ENCODE measurements around the gene ZMIZ1.

The ZMIZ1 gene

DNA sequence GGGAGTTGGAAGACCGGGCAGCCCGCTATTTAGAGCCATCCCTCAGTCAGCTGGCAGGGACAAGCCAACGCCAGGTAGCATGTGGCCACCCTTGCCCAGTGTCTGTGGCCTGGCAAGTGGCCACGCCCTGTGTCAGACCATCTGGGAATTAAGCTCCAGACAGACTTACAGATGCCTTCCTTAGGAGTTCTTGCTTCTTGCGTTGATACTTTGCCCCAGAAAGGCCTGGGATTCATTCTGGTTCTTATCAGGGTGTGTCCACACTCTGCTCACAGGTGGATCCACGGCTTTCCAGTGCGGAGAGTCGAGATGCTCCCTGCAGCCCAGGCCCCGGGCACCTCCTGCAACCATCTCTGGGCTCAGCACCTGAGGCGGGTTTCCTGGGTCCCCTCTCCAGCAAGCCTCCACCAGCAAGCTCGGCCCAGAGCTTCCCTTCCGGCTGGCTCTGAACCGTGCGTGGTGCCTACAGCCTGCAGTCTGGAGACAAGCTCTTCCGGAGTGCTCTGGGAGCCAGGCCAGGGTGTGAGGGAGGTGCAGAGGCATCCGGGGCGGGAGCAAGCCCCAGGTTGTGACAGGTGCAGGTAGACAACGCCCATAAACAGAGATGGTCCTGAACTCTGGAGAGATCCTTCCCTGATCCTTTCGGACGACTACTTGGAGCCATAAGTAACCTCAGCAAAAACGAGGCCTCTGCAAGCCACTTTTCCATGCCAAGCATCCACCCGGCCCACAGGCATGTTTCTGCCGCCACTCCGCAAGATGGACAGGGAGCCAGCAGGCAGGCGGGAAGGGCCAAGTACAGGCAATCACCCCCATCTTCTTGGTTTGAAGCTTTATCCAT lies 246.2 kb downstream of the ZMIZ1 start:
- no peak for DNase-seq

DNA sequence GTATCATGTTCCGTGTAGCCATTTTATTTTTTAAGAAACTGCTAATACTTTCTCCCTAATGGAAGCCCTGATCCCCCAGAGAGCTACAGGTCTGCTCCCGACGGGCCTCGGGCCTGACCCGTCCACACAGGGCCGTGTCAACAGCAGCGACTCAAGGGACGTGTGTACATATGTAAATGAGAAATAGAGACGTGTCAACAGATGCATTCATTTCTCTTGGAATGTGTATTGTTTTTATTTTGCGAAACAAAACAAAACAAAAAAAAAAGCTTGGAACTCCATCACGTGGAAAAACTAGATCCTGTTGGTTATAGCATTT lies 246.8 kb downstream of the ZMIZ1 start:
- DNase-seq, result no peak

DNA sequence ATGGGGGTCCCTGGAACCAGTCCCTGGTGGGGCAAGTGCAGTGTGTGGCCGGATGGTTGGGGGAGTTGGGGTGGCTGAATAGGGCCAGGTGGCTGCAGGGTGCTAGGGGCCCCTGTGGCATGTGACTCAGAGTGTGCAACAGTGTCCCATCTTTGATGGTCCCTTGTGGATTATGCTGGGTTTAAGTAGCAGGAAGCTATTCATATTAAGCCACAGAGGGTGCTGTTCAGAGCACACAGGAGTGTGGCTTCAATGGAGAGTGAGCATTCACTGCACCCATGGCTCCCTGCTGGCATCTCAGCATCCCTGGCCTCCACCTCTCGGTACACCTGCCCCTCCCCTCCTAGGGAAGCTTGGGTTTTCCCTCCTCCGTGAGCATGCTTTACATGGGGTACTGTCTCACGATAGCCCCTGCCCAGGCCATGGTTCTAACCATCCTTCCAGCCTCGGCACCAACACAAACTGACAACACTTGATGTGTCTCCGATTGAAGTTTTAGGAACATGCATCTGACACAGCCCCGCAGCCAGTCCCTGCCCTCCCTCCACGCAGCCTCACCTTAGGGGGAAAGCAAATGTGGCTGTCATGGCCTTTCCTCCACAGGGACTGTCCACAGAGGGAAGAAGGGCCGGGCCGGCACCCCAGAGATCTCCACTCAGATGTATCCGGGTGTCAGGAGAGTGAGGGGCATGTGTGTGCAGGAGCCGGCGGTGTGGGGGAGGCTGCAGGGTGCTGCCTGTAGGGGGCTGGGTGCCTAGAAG lies 248.1 kb downstream of the ZMIZ1 start:
- no peak for DNase-seq

DNA sequence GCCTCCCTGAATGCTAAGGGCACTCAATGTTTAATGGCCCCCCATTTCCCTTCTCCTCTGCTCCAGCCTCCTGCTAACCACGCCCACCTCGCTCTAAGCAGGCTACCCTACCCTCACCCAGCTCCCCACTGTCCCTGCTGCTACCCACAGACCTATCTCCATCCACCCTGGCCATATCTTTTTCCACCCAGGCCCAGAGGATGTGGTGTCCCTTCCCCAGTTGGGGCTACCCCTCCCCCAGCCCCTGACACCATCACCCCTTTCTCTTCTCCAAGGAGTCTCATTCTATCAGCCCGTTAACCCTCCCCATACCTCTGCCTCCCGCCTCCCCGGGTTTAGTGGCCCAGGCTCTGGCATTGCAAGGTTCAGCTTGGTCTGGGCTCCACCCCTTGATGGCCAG lies 249.6 kb downstream of the ZMIZ1 start:
- DNase-seq, result no peak

DNA sequence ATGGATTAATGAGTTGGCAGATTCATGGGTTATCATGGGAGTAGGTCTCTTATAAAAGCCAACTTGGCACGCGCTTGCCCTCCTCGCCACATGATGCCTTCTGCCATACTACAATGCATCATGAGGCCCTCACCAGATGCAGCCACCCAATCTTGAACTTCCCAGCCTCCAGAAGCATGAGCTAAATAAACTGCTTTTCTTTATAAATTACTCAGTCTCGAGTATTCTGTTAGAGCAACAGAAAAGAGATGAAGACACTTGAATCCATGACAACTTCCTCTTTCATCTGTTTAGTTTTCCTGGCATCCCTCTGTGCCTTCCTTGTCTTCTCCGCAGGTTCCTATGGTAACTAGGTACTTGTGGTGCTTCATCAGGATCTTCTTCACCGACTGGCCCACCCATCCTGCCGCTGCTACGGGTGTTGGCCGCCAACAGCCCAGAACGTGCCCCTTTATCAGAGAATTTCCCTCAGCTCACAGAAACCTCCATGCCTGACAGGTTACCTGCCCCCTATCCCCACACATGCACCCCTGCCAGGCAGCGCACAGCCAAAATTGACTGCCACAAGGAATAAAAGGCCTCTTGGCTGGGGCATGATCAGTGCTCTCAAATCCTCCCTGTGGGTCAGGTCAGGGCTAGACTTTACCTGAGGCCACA lies 250.5 kb downstream of the ZMIZ1 start:
- DNase-seq, result no peak

DNA sequence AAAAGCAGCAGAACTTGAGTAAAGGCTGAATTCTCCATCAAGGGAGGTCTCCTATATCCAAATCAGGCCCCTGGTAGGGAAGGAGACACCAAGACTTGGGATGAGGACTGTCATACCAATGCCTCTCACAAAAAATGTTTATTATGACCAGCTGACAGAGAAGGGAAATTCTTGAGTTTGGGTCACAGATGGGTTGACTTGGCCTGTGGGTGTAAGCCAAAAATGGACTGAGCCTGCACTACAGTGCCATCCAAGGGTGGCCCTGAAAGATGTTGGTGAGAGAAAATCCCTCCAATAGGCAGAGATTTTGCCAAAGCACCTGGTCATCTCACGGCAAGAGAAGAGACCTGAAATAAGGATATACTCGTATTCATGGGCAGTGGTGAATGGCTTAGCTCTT lies 251.6 kb downstream of the ZMIZ1 start:
- no peak for DNase-seq

DNA sequence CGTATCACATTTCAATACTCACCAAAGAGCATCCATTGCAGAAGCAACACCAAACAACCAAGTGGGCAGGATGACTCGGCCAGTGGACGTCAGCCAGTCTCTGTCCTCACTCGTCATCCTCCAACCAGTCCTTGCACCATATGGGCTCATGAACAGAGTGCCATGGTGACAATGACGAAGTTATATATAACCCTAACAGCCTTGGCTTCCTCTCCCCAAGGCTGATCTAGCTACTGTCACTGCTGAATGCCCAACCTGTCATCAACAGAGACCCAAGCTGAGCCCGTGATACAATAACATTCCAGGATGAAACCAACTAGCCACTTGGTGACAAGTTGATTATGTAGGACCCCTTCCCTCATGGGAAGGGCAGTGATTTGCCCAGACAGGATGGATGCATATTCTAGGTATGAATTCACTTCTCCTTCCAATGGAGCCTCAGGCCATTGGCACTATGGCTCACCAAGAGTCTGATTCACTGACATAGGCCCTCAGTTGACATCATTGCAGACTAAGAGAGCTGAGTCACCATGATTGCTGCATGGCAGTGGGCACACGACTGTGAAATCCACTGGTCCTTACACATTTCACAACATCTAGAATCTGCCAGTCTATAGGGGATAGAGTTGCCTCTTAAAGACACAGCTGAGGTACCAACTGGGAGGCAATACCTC lies 252.2 kb downstream of the ZMIZ1 start:
- DNase-seq, result no peak

DNA sequence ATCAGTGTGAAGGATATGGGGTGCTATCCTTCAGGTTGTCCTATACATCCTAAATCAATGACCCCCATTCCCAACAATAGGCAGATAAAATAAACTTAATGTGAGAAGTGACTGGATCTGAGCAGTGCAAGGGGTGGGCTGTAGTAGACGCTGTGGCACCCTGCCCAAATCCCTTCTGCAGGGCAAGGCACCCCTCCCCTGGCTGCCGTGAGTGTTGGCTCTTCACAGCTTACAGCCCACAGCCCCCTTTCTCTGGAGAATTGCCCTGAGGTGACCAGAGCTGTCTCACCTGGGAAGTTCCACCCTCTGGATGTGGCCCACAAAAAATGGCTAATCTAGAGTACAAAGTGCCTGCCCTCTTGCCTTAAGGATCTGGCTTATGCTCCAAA lies 252.7 kb downstream of the ZMIZ1 start:
- no peak for DNase-seq

DNA sequence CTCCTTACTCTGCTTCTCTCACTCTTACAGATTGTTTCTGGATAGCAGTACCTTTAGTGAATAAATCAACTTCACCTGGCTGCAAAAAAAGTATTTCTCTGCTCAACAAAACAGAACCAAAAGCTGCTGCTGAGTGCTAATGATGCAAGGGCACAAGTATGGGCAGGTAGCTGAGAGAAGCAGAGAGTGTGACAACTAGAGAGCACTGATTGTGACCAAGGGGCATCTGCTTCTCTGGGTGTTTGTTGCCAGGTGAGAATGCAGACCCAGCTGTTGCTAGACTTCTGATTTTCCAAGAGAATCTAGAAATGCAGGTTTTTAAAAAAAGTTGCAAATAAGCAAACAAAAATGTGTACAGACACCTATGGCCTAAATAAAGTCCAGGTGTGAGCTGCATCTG lies 253.2 kb downstream of the ZMIZ1 start:
- DNase-seq, result no peak

DNA sequence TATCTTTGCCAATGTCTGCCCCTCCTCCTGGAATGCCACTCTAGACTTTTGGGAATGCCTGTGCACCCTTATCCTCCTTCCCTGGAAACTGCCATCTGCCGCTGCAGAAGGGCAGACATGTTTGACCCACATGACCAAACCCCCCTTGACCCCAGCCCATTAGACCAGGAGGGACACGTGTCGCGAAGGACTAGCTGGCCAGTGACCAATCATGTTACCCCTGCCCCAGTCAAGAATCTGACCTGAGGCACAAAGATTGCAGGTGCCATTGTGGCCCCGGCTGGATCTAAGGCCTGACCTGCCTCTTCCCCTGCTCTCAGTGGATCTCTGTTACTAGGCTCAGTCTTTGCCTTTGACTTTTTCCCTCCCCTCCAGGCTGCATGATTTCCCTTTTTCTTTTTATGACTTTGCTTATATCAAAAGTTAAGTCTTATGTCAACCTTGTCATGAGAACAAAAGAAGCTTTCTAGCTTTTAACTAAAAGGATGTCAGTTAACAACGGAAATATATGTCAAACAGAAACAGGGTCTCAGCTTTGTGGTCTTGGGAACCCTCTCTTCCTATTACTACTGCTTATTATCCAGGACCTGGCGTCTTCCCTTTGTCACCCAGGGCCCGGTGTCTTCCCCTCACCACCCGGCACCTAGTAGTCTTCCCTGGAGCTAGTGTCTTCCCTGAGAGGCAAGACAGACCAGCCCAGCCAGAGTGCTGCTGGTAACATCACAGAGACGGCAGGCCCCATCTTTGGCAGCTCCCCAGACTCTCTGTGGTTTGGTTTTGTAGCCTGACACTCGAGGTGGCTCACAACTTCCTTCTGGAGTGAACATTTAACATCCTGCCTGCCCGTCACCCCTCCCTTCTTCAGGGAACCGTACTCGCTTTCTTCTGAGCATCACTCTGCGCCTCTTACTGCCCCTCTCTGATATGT lies 254.1 kb downstream of the ZMIZ1 start:
- DNase-seq, result no peak

DNA sequence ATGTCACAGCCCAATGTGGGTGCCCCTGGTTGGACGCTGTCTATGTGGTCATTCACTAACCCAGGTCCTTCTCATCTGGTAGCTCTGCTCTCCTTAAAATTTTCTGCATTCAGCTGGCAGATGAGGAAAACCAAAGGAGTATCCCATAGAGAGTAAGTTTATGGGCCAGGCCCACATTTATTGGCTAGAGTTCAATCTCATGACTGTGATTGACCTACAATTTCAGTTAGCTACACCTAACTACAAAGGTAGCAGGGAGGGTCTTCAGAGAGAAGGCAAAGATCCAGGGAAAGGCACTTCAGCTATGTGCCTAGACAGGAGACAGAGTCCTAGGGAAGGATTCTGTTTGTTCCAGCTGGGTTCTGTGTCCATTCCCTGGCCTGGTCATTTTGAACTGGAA lies 254.8 kb downstream of the ZMIZ1 start:
- DNase-seq, result no peak

DNA sequence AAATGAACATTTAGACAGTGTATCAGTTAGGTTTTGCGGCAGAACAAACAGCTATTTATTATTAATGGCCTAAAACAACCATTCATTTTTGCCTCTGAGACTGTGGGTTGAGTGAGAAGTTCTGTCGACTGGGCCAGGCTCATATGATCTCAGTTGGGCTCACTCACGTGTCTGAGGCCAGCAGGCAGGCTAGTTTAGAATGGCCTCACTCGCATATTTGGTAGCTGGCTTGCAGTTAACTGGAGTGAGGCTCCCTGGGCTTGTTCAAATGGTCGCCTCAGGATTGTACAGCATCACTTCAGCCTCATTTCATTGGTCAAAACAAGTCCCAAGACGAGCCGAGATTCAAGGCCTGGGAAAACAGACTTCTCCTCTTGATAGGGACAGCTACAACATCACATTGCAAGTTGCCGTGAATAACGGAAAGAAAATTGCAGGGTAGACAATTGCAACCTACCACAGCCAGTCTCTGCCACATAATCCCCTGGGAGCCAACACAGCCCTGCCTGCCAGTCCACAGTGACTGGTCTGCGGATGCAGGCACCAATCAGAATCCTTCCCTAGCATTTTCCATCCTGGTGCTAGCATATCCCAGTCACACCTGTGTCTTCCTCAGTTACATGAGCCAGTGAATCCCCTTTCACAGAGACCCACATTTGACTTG lies 255.4 kb downstream of the ZMIZ1 start:
- DNase-seq, result no peak

DNA sequence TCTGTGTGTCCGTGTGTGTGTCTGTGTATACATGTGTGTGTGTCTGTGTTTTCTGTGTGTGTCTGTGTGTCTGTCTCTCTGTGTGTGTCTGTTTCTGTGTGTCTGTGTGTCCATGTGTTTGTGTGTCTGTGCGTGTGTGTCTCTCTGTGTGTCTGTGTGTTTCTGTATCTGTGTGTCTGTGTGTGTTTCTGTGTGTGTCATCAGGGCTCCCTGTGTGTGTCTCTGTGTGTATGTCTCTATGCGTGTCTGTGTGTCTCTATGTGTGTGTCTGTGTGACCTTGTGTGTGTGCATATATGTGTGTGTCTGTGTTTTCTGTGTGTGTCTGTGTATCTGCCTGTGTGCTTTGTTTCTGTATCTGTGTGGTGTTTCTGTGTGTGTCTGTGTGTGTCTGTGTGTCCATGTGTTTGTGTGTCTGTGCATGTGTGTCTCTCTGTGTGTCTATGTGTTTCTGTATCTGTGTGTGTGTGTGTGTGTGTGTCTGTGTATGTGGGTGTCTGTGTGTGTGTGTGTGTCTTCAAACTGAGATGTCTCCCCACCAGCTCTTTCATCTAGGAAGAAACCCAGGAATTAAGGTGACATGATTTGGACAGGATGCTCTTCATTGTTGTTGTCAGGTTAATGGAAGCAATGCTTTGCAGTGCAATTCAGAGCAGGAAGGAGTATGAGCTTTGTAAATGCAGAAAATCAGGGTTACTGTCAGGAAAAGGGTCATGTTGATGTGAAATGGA lies 257.8 kb downstream of the ZMIZ1 start:
- DNase-seq, result no peak

DNA sequence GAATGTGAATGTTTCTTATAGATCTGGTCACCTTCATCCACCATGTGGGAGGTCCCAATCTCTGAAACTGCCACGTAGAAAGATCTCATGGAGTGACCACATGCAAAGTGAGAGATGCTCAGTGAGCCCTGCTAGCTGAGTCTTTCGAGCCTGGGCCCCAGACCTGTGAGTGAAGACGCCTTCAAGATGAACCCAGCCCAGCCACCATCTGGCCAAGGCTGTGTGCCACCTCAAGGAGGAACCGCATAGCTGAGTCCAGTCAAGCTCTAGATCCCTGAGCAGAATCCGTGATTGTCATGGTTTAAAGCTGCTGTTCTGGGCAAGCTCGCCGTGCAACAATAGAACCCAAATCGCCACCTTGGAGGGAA lies 258.3 kb downstream of the ZMIZ1 start:
- DNase-seq, result no peak

DNA sequence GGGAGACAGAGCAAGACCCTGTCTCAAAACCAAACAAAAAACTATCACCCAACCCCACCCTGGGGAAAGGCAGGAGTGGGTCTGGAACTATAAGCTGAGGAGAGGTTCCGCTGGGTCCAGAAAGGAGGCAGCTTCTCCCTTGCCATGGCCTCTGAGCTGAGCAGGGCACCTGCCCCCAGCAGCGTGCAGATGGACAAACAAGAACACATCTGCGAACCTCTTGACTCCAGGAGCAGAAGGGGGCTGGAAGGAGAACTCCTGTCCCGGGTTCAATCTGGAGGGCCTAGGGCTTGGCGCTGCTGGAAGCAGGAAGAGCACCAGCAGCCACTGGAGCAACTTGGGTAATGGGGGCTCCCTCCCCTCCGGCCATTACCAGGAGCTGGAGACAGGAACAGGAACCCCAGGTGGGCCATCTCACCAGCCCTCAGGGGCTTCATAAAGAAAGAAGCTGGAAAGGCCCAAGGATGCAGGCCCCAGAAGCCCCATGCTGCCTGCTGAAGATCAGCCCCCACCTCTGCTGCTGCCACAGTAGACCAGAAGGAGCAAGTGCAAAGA lies 259.5 kb downstream of the ZMIZ1 start:
- no peak for DNase-seq

DNA sequence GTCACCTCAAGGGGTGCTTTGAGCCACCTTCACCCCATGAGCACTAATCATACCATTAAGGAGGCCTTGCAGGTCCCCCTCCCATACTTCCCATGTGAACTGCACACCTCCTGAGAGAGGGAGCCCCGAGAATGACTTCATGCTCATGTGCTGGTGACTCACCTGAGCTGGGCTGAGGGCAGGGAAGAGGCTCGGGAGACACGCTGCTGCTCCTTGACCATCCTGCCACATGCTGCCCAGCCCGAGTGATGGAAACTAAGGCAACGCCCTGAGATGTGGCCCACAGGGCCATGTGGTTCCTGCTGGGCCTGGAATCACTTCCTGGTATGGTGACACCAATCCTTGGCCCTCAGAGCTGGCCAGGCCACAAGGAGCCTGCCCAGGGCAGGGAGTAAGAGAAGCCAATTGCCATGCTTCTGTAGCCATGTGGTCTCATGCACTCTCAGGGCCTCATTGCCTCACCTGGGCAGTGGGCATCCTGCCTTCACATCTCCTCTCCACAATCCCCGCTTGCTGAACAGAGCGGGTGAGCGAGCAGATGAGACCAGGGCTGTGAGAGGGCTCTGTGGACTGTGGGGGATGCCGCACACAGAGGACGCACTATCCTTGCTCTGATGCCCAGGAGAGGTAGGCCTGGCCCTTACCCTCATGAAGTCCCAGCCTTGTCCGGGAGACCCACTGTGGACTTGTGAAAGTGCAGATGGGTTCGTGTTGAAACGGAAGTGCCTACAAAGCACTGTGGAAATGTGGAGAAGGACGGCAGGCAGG lies 260.2 kb downstream of the ZMIZ1 start:
- DNase-seq, result no peak

DNA sequence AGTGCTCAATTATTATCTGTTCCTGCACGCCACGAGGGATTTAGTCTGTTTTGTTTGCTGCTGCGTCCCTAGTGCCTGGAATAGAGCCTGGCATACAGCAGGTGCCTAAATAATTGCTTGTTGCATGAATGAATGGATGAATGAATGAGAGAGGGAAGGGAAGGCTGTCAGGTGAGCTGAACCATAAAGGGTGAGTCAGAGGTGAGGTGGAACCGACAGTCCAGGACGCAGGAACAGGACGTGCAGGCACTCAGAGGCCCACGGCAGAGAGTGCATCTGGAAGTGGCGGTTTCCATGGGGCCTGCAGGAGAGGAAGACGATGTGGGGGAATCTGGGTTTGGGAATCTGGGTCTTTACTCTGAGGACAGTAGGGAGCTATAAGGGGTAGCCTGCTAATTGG lies 260.8 kb downstream of the ZMIZ1 start:
- no peak for DNase-seq

DNA sequence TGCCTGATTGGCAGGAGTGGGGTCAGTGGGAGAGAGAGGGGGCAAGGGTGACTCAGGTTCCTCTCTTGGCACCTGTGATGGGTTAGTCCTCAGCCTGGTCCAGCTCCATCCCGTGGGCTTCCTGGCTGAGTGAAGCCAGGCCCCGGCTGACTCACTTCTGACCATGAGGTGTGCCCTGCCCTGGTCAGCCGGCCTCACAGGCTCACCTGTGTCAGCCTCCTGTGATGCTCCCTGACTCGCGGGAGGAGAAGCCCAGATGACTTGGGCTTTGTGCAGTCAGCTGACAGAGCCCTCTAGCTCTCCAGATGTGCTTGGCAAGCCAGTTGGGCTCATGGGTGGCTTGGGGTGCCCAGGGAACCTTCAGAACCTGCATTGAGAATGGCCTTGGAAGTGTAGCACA lies 262.5 kb downstream of the ZMIZ1 start:
- DNase-seq, result no peak

DNA sequence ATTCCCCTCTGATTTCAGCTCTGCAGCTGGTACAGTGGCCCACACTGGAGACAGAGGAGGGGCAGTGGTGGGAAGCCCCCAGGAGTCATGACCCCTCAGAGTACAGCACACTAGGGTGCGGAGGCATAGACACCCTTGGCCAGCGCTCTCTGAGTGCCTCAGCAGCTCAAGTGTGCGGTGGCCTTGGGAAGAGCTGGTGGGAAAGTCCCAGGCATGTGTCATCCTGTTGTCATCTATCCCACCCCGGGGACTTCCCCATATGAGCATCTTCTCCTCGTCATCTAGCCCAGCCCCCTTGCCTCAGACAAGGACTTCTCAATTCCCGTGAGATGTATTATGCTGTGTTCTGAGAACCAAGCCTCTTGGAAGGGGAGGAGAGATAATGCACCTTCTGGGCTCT lies 262.9 kb downstream of the ZMIZ1 start:
- no peak for DNase-seq

Measured in NCI-H774 (cell line).